Vagina (tissue), 2 donors: ENCODE measurements around the gene BSG.

Experiments
- CTCF ChIP-seq, 3 experiments: fragments of 450-650 bp in 2 of 3; fragments of 200-600 bp in 1 of 3; sonication (generic) in 1 of 3; IDR thresholded peaks; one replicate each; pipeline ENCODE4 v1.5.1; 2017 to 2019; ENCODE audit warnings: antibody characterized with exemption in 3 of 3, mild to moderate bottlenecking in 2 of 3, moderate library complexity in 2 of 3
- POLR2A ChIP-seq, 2 donors: fragments of 450-650 bp; IDR thresholded peaks; one replicate each; pipeline ENCODE4 v1.6.1; 2017; ENCODE audit warnings: antibody characterized with exemption in 2 of 2, mild to moderate bottlenecking in 2 of 2, moderate library complexity in 2 of 2
- POLR2AphosphoS5 ChIP-seq, 2 donors: sonication (generic); formaldehyde crosslinking; IDR thresholded peaks; one replicate each; pipeline ENCODE4 v1.9.0; 2017; ENCODE audit warnings: antibody characterized with exemption in 2 of 2, mild to moderate bottlenecking in 2 of 2, low read depth in 1 of 2; ENCODE audit not compliant: insufficient read depth in 1 of 2

- TF ChIP-seq POLR2A (IDR thresholded peaks at IDR 0.05): no peak
- no peak for TF ChIP-seq CTCF (IDR thresholded peaks at IDR 0.05)
- TF ChIP-seq POLR2AphosphoS5 (IDR thresholded peaks at IDR 0.05; ENCODE audit: insufficient read depth in 1 of 2, low read depth in 1 of 2): no peak
These were observed 12.3 kb upstream of the BSG start for GRCh38 chr19:560121-560520.
